ENCODE data around the gene SPNS2.

Gene SPNS2

GRCh38 chr17:4482338-4483011, 16.2 kb upstream of the SPNS2 start:
- no peak for DNase-seq

GRCh38 chr17:4483012-4483840, 15.5 kb upstream of the SPNS2 start:
- no peak for DNase-seq

- no peak for DNase-seq
These were observed 12.7 kb upstream of the SPNS2 start for GRCh38 chr17:4485676-4486646.

- DNase-seq, result no peak
These were observed 11.4 kb upstream of the SPNS2 start for GRCh38 chr17:4487296-4487695.

- no peak for DNase-seq
These were observed 10.6 kb upstream of the SPNS2 start for GRCh38 chr17:4487820-4488716.

- no peak for DNase-seq
These were observed 9.6 kb upstream of the SPNS2 start for GRCh38 chr17:4488989-4489595.

- DNase-seq, result no peak
These were observed 8.5 kb upstream of the SPNS2 start for GRCh38 chr17:4490109-4490591.

GRCh38 chr17:4490637-4491061, 8.0 kb upstream of the SPNS2 start:
- DNase-seq, result no peak

- DNase-seq, result no peak
These were observed 5.7 kb upstream of the SPNS2 start for GRCh38 chr17:4492721-4493561.

- no peak for DNase-seq
These were observed 1.4 kb upstream of the SPNS2 start for GRCh38 chr17:4497101-4497824.

- DNase-seq, result no peak
These were observed 930 bp downstream of the SPNS2 start for GRCh38 chr17:4499431-4500190.

- DNase-seq, result no peak
These were observed 1.5 kb downstream of the SPNS2 start for GRCh38 chr17:4500191-4500571.

GRCh38 chr17:4501295-4501949, 2.7 kb downstream of the SPNS2 start:
- DNase-seq, result no peak

- DNase-seq, result no peak
These were observed 3.9 kb downstream of the SPNS2 start for GRCh38 chr17:4502466-4503154.

- DNase-seq, result no peak
These were observed 4.8 kb downstream of the SPNS2 start for GRCh38 chr17:4503283-4504025.

GRCh38 chr17:4504188-4504587, 5.5 kb downstream of the SPNS2 start:
- DNase-seq, result no peak

GRCh38 chr17:4505187-4505586, 6.5 kb downstream of the SPNS2 start:
- DNase-seq, result no peak

Measured in NCI-H1092 (cell line).